B cell (primary cell): ENCODE data around the gene RNGTT.

Experiments
- EZH2 ChIP-seq: IDR thresholded peaks from 2 replicates; pipeline ENCODE4 v1.6.1; 2012; ENCODE audit warnings: borderline replicate concordance, low read depth, mild to moderate bottlenecking, moderate library complexity, low read length; ENCODE audit not compliant: insufficient read depth, poor library complexity, severe bottlenecking
- TF ChIP-seq, protein P1 (sequence below): fragments of 200-600 bp; IDR thresholded peaks from one replicate; pipeline ENCODE4 v1.8.0; 2022; ENCODE audit warnings: antibody characterized with exemption, mild to moderate bottlenecking

- TF ChIP-seq, protein P1, sequence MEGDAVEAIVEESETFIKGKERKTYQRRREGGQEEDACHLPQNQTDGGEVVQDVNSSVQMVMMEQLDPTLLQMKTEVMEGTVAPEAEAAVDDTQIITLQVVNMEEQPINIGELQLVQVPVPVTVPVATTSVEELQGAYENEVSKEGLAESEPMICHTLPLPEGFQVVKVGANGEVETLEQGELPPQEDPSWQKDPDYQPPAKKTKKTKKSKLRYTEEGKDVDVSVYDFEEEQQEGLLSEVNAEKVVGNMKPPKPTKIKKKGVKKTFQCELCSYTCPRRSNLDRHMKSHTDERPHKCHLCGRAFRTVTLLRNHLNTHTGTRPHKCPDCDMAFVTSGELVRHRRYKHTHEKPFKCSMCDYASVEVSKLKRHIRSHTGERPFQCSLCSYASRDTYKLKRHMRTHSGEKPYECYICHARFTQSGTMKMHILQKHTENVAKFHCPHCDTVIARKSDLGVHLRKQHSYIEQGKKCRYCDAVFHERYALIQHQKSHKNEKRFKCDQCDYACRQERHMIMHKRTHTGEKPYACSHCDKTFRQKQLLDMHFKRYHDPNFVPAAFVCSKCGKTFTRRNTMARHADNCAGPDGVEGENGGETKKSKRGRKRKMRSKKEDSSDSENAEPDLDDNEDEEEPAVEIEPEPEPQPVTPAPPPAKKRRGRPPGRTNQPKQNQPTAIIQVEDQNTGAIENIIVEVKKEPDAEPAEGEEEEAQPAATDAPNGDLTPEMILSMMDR, result no peak
- no peak for TF ChIP-seq EZH2
Measured at GRCh38 chr6:88698661-88699060, 264.8 kb downstream of the RNGTT start.
